Fibroblast of lung (primary cell): ENCODE results near the gene TWSG1.

ENCODE experiments used
- CTCF ChIP-seq, 2 donors: IDR thresholded peaks in 1 of 2; conservative IDR thresholded peaks in 1 of 2; 1 replicate in 1 of 2; 2 replicates in 1 of 2; pipeline ENCODE4 v1.5.1; 2011 to 2012; ENCODE audit warnings: low read length in 2 of 2, control low read depth in 1 of 2, inconsistent platforms in 1 of 2, low read depth in 1 of 2, mild to moderate bottlenecking in 1 of 2
- EZH2 ChIP-seq: IDR thresholded peaks from 2 replicates; pipeline ENCODE4 v1.5.1; 2012; ENCODE audit warnings: low read length, control low read depth, mild to moderate bottlenecking; ENCODE audit errors: missing control alignments

DNA sequence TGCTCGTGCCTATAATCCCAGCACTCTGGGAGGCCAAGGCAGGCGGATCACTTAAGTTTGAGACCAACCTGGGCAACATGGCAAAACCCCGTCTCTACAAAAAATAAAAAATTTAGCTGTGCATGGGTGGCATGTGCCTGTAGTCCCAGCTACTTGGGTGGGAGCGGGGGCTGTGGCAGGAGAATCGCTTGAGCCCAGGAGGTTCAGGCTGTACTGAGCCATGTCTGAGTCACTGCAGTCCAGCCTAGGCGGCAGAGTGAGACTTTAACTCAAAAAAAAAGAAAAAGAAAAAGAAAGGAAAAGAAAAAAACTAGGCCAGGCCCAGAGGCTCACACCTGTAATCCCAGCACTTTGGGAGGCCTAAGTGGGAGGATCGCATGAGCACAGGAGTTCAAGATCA lies 30.8 kb downstream of the TWSG1 start:
- no peak for TF ChIP-seq CTCF (conservative IDR thresholded peaks at IDR 0.05 in 1 of 2, IDR thresholded peaks at IDR 0.05 in 1 of 2; ENCODE audit: low read depth in 1 of 2, low read length in 2 of 2)
- TF ChIP-seq EZH2, result no peak
